Measurements from ENCODE around the gene LY86.

- TF ChIP-seq, protein P1, sequence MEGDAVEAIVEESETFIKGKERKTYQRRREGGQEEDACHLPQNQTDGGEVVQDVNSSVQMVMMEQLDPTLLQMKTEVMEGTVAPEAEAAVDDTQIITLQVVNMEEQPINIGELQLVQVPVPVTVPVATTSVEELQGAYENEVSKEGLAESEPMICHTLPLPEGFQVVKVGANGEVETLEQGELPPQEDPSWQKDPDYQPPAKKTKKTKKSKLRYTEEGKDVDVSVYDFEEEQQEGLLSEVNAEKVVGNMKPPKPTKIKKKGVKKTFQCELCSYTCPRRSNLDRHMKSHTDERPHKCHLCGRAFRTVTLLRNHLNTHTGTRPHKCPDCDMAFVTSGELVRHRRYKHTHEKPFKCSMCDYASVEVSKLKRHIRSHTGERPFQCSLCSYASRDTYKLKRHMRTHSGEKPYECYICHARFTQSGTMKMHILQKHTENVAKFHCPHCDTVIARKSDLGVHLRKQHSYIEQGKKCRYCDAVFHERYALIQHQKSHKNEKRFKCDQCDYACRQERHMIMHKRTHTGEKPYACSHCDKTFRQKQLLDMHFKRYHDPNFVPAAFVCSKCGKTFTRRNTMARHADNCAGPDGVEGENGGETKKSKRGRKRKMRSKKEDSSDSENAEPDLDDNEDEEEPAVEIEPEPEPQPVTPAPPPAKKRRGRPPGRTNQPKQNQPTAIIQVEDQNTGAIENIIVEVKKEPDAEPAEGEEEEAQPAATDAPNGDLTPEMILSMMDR (IDR thresholded peaks at IDR 0.05), result no peak
- TF ChIP-seq POLR2A (IDR thresholded peaks at IDR 0.05), result no peak
Observed at GRCh38 chr6:6556161-6556737, 32.3 kb upstream of the LY86 start.

Data from uterus (tissue), 2 donors.